ENCODE measurements around the gene NAV3.

Gene NAV3

GRCh38 chr12:77847680-77848431 is 17.2 kb downstream of the NAV3 start:
- no peak for FAIRE-seq

GRCh38 chr12:77850129-77850528 is 19.4 kb downstream of the NAV3 start:
- FAIRE-seq: no peak

GRCh38 chr12:77850698-77851097 is 20.0 kb downstream of the NAV3 start:
- no peak for FAIRE-seq

GRCh38 chr12:77855548-77855947 is 24.9 kb downstream of the NAV3 start:
- FAIRE-seq: no peak

- FAIRE-seq: no peak
Observed at GRCh38 chr12:77861317-77861716, 30.6 kb downstream of the NAV3 start.

- FAIRE-seq: no peak
Observed at GRCh38 chr12:77865178-77865577, 34.5 kb downstream of the NAV3 start.

- no peak for FAIRE-seq
Observed at GRCh38 chr12:77878901-77879300, 48.2 kb downstream of the NAV3 start.

GRCh38 chr12:77882709-77883108 is 52.0 kb downstream of the NAV3 start:
- no peak for FAIRE-seq

- FAIRE-seq: no peak
Observed at GRCh38 chr12:77888611-77889010, 57.9 kb downstream of the NAV3 start.

GRCh38 chr12:77891518-77892147 is 60.9 kb downstream of the NAV3 start:
- no peak for FAIRE-seq

GRCh38 chr12:77893918-77894317 is 63.2 kb downstream of the NAV3 start:
- FAIRE-seq: no peak

- no peak for FAIRE-seq
Observed at GRCh38 chr12:77894556-77894955, 63.9 kb downstream of the NAV3 start.

GRCh38 chr12:77895699-77896098 is 65.0 kb downstream of the NAV3 start:
- no peak for FAIRE-seq

- no peak for FAIRE-seq
Observed at GRCh38 chr12:77907936-77908335, 77.2 kb downstream of the NAV3 start.

GRCh38 chr12:77914081-77914488 is 83.4 kb downstream of the NAV3 start:
- FAIRE-seq: no peak

GRCh38 chr12:77915071-77915600 is 84.4 kb downstream of the NAV3 start:
- FAIRE-seq: no peak

GRCh38 chr12:77916276-77916675 is 85.6 kb downstream of the NAV3 start:
- FAIRE-seq: no peak

- no peak for FAIRE-seq
Observed at GRCh38 chr12:77918046-77918445, 87.4 kb downstream of the NAV3 start.

GRCh38 chr12:77919450-77919849 is 88.8 kb downstream of the NAV3 start:
- FAIRE-seq: no peak

GRCh38 chr12:77923882-77924281 is 93.2 kb downstream of the NAV3 start:
- no peak for FAIRE-seq

- FAIRE-seq: peak; percentile 10
Observed at GRCh38 chr12:77924703-77925102, 94.0 kb downstream of the NAV3 start.

GRCh38 chr12:77925536-77926108 is 94.9 kb downstream of the NAV3 start:
- FAIRE-seq: no peak

GRCh38 chr12:77928078-77928477 is 97.4 kb downstream of the NAV3 start:
- FAIRE-seq: no peak

GRCh38 chr12:77932216-77932615 is 101.5 kb downstream of the NAV3 start:
- FAIRE-seq: no peak
